ENCODE data around the gene REEP2.

REEP2 gene

DNA sequence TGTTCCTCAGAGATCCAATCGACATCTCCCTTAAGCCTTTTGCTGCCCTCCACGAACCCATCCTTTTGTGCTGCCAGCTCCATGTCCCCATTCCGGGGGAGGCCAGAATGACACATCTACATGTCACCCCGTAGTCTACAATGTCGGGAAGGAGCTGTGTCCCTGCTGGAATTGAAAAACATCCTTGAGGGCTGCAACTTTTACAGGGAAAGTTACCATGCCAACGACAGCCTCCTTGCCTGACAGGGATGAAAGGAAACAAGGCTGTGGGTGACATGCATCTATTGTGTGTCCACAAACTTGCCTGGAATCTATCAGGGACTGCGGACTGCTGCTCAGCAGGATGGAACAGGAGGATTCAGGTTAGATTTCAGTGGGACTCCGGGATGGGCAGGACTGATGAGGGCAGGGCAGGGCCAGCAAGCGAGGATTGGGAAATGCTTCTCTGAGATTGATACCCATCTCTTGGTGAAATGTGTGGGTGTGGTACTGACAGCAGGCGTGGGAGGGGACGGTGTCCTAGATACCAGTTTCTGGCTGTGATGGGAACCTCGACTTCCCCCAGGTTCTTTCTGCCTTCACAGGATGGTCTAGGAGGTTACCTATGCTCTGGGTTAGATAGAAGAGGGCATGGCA is 51.9 kb downstream of the REEP2 start:
- H3F3A ChIP-seq (ENCODE audit: insufficient read depth, low read length), result no peaks in the 10 kb centered on the region
- no peak overlapping the region for H2AFZ ChIP-seq (ENCODE audit: low read length)
- no peaks in the 10 kb centered on the region for H3K79me2 ChIP-seq (ENCODE audit: insufficient read depth, low read length)
- no peaks in the 10 kb centered on the region for H3K9me2 ChIP-seq (ENCODE audit: low read depth, low read length)
- no peak overlapping the region for H3K4me2 ChIP-seq (ENCODE audit: low read length)
- H3K9ac ChIP-seq (ENCODE audit: low read length), result no peak overlapping the region
- TF ChIP-seq, protein P1, sequence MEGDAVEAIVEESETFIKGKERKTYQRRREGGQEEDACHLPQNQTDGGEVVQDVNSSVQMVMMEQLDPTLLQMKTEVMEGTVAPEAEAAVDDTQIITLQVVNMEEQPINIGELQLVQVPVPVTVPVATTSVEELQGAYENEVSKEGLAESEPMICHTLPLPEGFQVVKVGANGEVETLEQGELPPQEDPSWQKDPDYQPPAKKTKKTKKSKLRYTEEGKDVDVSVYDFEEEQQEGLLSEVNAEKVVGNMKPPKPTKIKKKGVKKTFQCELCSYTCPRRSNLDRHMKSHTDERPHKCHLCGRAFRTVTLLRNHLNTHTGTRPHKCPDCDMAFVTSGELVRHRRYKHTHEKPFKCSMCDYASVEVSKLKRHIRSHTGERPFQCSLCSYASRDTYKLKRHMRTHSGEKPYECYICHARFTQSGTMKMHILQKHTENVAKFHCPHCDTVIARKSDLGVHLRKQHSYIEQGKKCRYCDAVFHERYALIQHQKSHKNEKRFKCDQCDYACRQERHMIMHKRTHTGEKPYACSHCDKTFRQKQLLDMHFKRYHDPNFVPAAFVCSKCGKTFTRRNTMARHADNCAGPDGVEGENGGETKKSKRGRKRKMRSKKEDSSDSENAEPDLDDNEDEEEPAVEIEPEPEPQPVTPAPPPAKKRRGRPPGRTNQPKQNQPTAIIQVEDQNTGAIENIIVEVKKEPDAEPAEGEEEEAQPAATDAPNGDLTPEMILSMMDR (IDR thresholded peaks at IDR 0.05; ENCODE audit: low read length), result no peak
- TF ChIP-seq EZH2 (IDR thresholded peaks at IDR 0.05; ENCODE audit: borderline replicate concordance, low read length), result no peak
- no peaks in the 10 kb centered on the region for H3K9me3 ChIP-seq (ENCODE audit: low read length)
- no peak overlapping the region for H3K4me3 ChIP-seq (ENCODE audit: low read depth, low read length, poor library complexity, severe bottlenecking)
- H3K27ac ChIP-seq (ENCODE audit: low read depth, low read length, poor library complexity, severe bottlenecking), result no peak overlapping the region
- peaks cover 15% of the 10 kb centered on the region for H3K4me1 ChIP-seq (ENCODE audit: insufficient read depth, low read length, severe bottlenecking)
- H4K20me1 ChIP-seq (ENCODE audit: insufficient read depth, low read length), result no peaks in the 10 kb centered on the region
- no peaks in the 10 kb centered on the region for H3K36me3 ChIP-seq (ENCODE audit: insufficient read depth, low read length)
- no peaks in the 10 kb centered on the region for H3K27me3 ChIP-seq (ENCODE audit: insufficient read depth, low read length)

GRCh38 chr5:138491284-138491648 is 52.4 kb downstream of the REEP2 start:
- Histone ChIP-seq H3K27me3 (ENCODE audit: insufficient read depth, low read length) (no peaks in the 10 kb centered on the region), H3K9me2 (ENCODE audit: low read depth, low read length) (no peaks in the 10 kb centered on the region), H4K20me1 (ENCODE audit: insufficient read depth, low read length) (no peaks in the 10 kb centered on the region), H3K36me3 (ENCODE audit: insufficient read depth, low read length) (no peaks in the 10 kb centered on the region), H3K27ac (ENCODE audit: low read depth, low read length, poor library complexity, severe bottlenecking) (no peak overlapping the region), H3K9ac (ENCODE audit: low read length) (peak overlapping the region; percentile 60; the same call in 1 of the 2 replicates), H3K4me3 (ENCODE audit: low read depth, low read length, poor library complexity, severe bottlenecking) (peak overlapping the region; percentile 65), H3F3A (ENCODE audit: insufficient read depth, low read length) (no peaks in the 10 kb centered on the region), H3K9me3 (ENCODE audit: low read length) (no peaks in the 10 kb centered on the region), H3K4me1 (ENCODE audit: insufficient read depth, low read length, severe bottlenecking) (peaks cover 15% of the 10 kb centered on the region), H3K4me2 (ENCODE audit: low read length) (peak overlapping the region; percentile 95), H2AFZ (ENCODE audit: low read length) (no peak overlapping the region; the same call in 1 of the 2 replicates), H3K79me2 (ENCODE audit: insufficient read depth, low read length) (no peaks in the 10 kb centered on the region)
- TF ChIP-seq, protein P1 (IDR thresholded peaks at IDR 0.05; ENCODE audit: low read length), result no peak
- TF ChIP-seq EZH2 (IDR thresholded peaks at IDR 0.05; ENCODE audit: borderline replicate concordance, low read length), result no peak

DNA sequence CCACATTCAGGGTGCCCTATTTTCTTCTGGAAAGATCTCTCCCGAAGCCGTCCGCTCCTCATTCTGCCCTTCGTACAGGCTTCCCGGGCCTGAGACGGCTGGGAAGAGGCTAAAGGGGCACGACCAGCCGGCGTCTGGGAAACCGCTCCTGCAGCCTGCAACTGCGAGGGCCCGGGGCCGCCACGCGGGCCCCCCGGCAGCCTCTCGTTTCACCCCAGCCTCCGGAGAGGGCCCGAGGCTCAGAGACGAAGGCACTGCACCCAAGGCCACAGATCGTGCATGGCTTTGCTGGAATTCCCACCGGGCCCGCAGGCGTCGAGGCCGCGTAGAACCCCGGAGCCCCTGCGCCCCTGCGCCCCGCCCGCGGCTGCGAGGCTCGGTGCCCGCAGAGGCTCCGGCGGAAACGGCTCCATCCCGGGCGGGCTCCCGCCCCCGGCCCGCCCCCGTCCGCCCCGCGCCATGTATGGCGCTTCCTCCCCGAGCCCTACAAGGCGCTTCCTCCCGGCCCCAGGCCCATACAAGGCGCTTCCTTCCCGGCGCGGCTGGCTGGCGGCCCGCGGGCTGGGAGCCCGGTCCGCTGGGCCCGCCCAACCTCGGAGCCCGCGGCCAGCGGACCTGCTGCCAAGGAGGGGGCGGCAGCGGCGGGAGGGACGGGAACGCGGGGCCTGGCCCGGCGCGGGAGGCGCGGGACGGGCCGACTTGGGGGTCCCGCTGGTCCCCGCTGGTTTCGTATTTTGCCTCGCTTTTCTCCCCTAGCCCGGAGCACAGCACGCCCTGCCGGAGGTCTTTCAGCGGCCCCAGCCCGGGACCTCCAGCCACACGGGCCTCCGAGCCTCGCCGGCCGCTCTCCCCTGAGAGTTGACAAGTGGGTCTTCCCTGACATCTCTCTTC is 53.1 kb downstream of the REEP2 start:
- Histone ChIP-seq H3K27ac (ENCODE audit: low read depth, low read length, poor library complexity, severe bottlenecking) (no peak overlapping the region), H3K9me3 (ENCODE audit: low read length) (no peaks in the 10 kb centered on the region), H3K9ac (ENCODE audit: low read length) (peak overlapping the region; percentile 67), H3F3A (ENCODE audit: insufficient read depth, low read length) (no peaks in the 10 kb centered on the region), H3K36me3 (ENCODE audit: insufficient read depth, low read length) (no peaks in the 10 kb centered on the region), H3K4me1 (ENCODE audit: insufficient read depth, low read length, severe bottlenecking) (peaks cover 15% of the 10 kb centered on the region), H3K9me2 (ENCODE audit: low read depth, low read length) (no peaks in the 10 kb centered on the region), H3K4me3 (ENCODE audit: low read depth, low read length, poor library complexity, severe bottlenecking) (peak overlapping the region; percentile 65), H2AFZ (ENCODE audit: low read length) (peak overlapping the region; percentile 86), H3K27me3 (ENCODE audit: insufficient read depth, low read length) (no peaks in the 10 kb centered on the region), H3K79me2 (ENCODE audit: insufficient read depth, low read length) (no peaks in the 10 kb centered on the region), H3K4me2 (ENCODE audit: low read length) (peak overlapping the region; percentile 95), H4K20me1 (ENCODE audit: insufficient read depth, low read length) (no peaks in the 10 kb centered on the region)
- TF ChIP-seq, protein P1 (IDR thresholded peaks at IDR 0.05; ENCODE audit: low read length), result peak; percentile 10; the same call in 1 of the 2 replicates
- TF ChIP-seq EZH2 (IDR thresholded peaks at IDR 0.05; ENCODE audit: borderline replicate concordance, low read length), result no peak
